ENCODE results near the gene IER2. TPM values are rescaled to one million over a fixed set of nuclear protein-coding genes. Genes with fewer than 3 reads are reported as not detected.

Gene IER2
- total and polyA plus RNA-seq, 9 of the 15 experiments (the other 6 are each of a cell fraction or from before 2014, with no cell fraction given): 4.5 to 205 (median 23.7) TPM

- no peak for TF ChIP-seq HNRNPH1 (optimal IDR thresholded peaks at IDR 0.05; ENCODE audit: low read depth, low read length)
- no peak for TF ChIP-seq POLR3G (IDR thresholded peaks at IDR 0.05; ENCODE audit: extremely low read depth, insufficient read length, insufficient replicate concordance)
- TF ChIP-seq HNRNPL (IDR thresholded peaks at IDR 0.05; ENCODE audit: low read depth, low read length): peak; percentile 86
- TF ChIP-seq ELK3 (CRISPR knock-in tag; IDR thresholded peaks at IDR 0.05): no peak
- TF ChIP-seq MBD2 (IDR thresholded peaks at IDR 0.05; ENCODE audit: borderline replicate concordance, low read depth): no peak
- 0 out of 2 replicates have a peak, but pooled peaks have one; percentile 19 for TF ChIP-seq ZBED1 (IDR thresholded peaks at IDR 0.05)
- no peak; the same call in 1 of the 2 replicates for TF ChIP-seq NFIC (IDR thresholded peaks at IDR 0.05)
- no peak for TF ChIP-seq DMBX1 (CRISPR knock-in tag; IDR thresholded peaks at IDR 0.05; ENCODE audit: borderline replicate concordance)
- no peak for TF ChIP-seq ZNF507 (tag; conservative IDR thresholded peaks at IDR 0.05)
- no peak for TF ChIP-seq ZNF764 (CRISPR knock-in tag; IDR thresholded peaks at IDR 0.05; ENCODE audit: low read depth)
- TF ChIP-seq SIX5 (IDR thresholded peaks at IDR 0.05; ENCODE audit: borderline replicate concordance in 1 of 2, insufficient read depth in 1 of 2, low read depth in 1 of 2, low read length in 2 of 2): no peak
- TF ChIP-seq PHF21A (IDR thresholded peaks at IDR 0.05; ENCODE audit: borderline replicate concordance, low read depth): no peak
- no peak for TF ChIP-seq NBN (IDR thresholded peaks at IDR 0.05; ENCODE audit: low read depth)
- TF ChIP-seq GTF3C2 (IDR thresholded peaks at IDR 0.05; ENCODE audit: borderline replicate concordance, extremely low read depth, insufficient read length): no peak
- no peak for TF ChIP-seq MITF (IDR thresholded peaks at IDR 0.05)
- TF ChIP-seq EP400 (IDR thresholded peaks at IDR 0.05): no peak
- no peak for TF ChIP-seq GABPB1 (CRISPR knock-in tag; IDR thresholded peaks at IDR 0.05)
- TF ChIP-seq SNAPC5 (CRISPR knock-in tag; IDR thresholded peaks at IDR 0.05): no peak
- TF ChIP-seq TARDBP (IDR thresholded peaks at IDR 0.05): no peak
- no peak for TF ChIP-seq SMARCE1 (IDR thresholded peaks at IDR 0.05)
- peak; percentile 5; the same call in 1 of the 2 replicates for TF ChIP-seq MTA3 (IDR thresholded peaks at IDR 0.05; ENCODE audit: borderline replicate concordance)
- TF ChIP-seq SMARCA4 (IDR thresholded peaks at IDR 0.05): no peak
- TF ChIP-seq ZFP91 (CRISPR knock-in tag; IDR thresholded peaks at IDR 0.05): no peak
- TF ChIP-seq DPF2 (IDR thresholded peaks at IDR 0.05): no peak
Measured at GRCh38 chr19:13153569-13154240, 3.5 kb downstream of the IER2 start (continued).
